ENCODE results near the gene CXCL10.
A peak's percentile ranks its signal among the peaks of the same experiment; 100 is the strongest.

Gene CXCL10

GRCh38 chr4:75992462-75992861 lies 30.8 kb downstream of the CXCL10 start:
- no peak for TF ChIP-seq EZH2phosphoT487 (IDR thresholded peaks at IDR 0.05; ENCODE audit: low read length)
- no peak for TF ChIP-seq CTCF (IDR thresholded peaks at IDR 0.05; ENCODE audit: low read length)
- no peak for TF ChIP-seq EZH2 (optimal IDR thresholded peaks at IDR 0.05; ENCODE audit: low read depth, low read length)
- H3K27me3 ChIP-seq (replicated peaks; ENCODE audit: insufficient read depth, low read length), result no peaks in the 10 kb centered on the region; the same call in 1 of the 2 replicates
- peaks cover 12% of the 10 kb centered on the region for H3K4me1 ChIP-seq (ENCODE audit: low read length)
- no peaks in the 10 kb centered on the region for H3K36me3 ChIP-seq (replicated peaks; ENCODE audit: insufficient read depth, low read length)
- H3K9me2 ChIP-seq (replicated peaks; ENCODE audit: insufficient read depth, low read length), result no peaks in the 10 kb centered on the region
- no peak overlapping the region for H3K4me2 ChIP-seq (ENCODE audit: low read depth, low read length)
- peaks cover 33% of the 10 kb centered on the region for H3K79me2 ChIP-seq (ENCODE audit: low read length)
- H4K20me1 ChIP-seq (ENCODE audit: insufficient read depth, low read length), result no peaks in the 10 kb centered on the region
- no peak overlapping the region for H3K4me3 ChIP-seq (ENCODE audit: low read length)
- no peak overlapping the region for H3K27ac ChIP-seq (ENCODE audit: low read length)
- H2AFZ ChIP-seq (ENCODE audit: low read length), result no peak overlapping the region
- H3K9me3 ChIP-seq (replicated peaks; ENCODE audit: insufficient read depth, low read length), result no peaks in the 10 kb centered on the region
- no peak overlapping the region for H3K9ac ChIP-seq (ENCODE audit: low read length)
- H3F3A ChIP-seq (ENCODE audit: insufficient read depth, low read length), result no peaks in the 10 kb centered on the region
- DNase-seq, result no peak

- Histone ChIP-seq H3K27ac (ENCODE audit: low read length) (peak overlapping the region; percentile 60; the same call in 1 of the 2 replicates), H3K36me3 (replicated peaks; ENCODE audit: insufficient read depth, low read length) (no peaks in the 10 kb centered on the region), H3K4me2 (ENCODE audit: low read depth, low read length) (peak overlapping the region; percentile 88), H3K9me2 (replicated peaks; ENCODE audit: insufficient read depth, low read length) (no peaks in the 10 kb centered on the region), H3K9ac (ENCODE audit: low read length) (peak overlapping the region; percentile 82), H2AFZ (ENCODE audit: low read length) (peak overlapping the region; percentile 91), H4K20me1 (ENCODE audit: insufficient read depth, low read length) (0 out of 2 replicates have a peak, but pooled peaks cover 5% of the 10 kb centered on the region), H3K4me3 (ENCODE audit: low read length) (peak overlapping the region; percentile 84), H3K27me3 (replicated peaks; ENCODE audit: insufficient read depth, low read length) (no peaks in the 10 kb centered on the region; the same call in 1 of the 2 replicates), H3F3A (ENCODE audit: insufficient read depth, low read length) (no peaks in the 10 kb centered on the region), H3K4me1 (ENCODE audit: low read length) (peaks cover 12% of the 10 kb centered on the region), H3K79me2 (ENCODE audit: low read length) (peaks cover 58% of the 10 kb centered on the region), H3K9me3 (replicated peaks; ENCODE audit: insufficient read depth, low read length) (no peaks in the 10 kb centered on the region)
- DNase-seq, result peak; percentile 51
- TF ChIP-seq EZH2 (optimal IDR thresholded peaks at IDR 0.05; ENCODE audit: low read depth, low read length) (no peak), CTCF (IDR thresholded peaks at IDR 0.05; ENCODE audit: low read length) (no peak), EZH2phosphoT487 (IDR thresholded peaks at IDR 0.05; ENCODE audit: low read length) (no peak)
Measured at GRCh38 chr4:75989846-75990528, 33.3 kb downstream of the CXCL10 start.

- Histone ChIP-seq H4K20me1 (ENCODE audit: insufficient read depth, low read length) (0 out of 2 replicates have a peak, but pooled peaks cover 11% of the 10 kb centered on the region), H3K36me3 (replicated peaks; ENCODE audit: insufficient read depth, low read length) (no peaks in the 10 kb centered on the region; the same call in 1 of the 2 replicates), H3K4me3 (ENCODE audit: low read length) (no peak overlapping the region), H3K4me1 (ENCODE audit: low read length) (peaks cover 12% of the 10 kb centered on the region), H3K9me2 (replicated peaks; ENCODE audit: insufficient read depth, low read length) (no peaks in the 10 kb centered on the region), H3K9ac (ENCODE audit: low read length) (no peak overlapping the region), H3K4me2 (ENCODE audit: low read depth, low read length) (no peak overlapping the region), H3K9me3 (replicated peaks; ENCODE audit: insufficient read depth, low read length) (no peaks in the 10 kb centered on the region), H3K27ac (ENCODE audit: low read length) (no peak overlapping the region), H3K79me2 (ENCODE audit: low read length) (peaks cover 61% of the 10 kb centered on the region), H3F3A (ENCODE audit: insufficient read depth, low read length) (no peaks in the 10 kb centered on the region), H2AFZ (ENCODE audit: low read length) (no peak overlapping the region), H3K27me3 (replicated peaks; ENCODE audit: insufficient read depth, low read length) (no peaks in the 10 kb centered on the region)
- TF ChIP-seq CTCF (IDR thresholded peaks at IDR 0.05; ENCODE audit: low read length) (no peak), EZH2phosphoT487 (IDR thresholded peaks at IDR 0.05; ENCODE audit: low read length) (no peak), EZH2 (optimal IDR thresholded peaks at IDR 0.05; ENCODE audit: low read depth, low read length) (no peak)
- no peak for DNase-seq
Measured at GRCh38 chr4:75985116-75985515, 38.2 kb downstream of the CXCL10 start.
